ENCODE measurements around the gene FDX2. TPM values are rescaled to one million over a fixed set of nuclear protein-coding genes. Genes with fewer than 3 reads are reported as not detected.

FDX2 gene
- total and polyA plus RNA-seq, 7 experiments from 2014 or later: 5.7 to 19.4 (median 10.2) TPM

DNA sequence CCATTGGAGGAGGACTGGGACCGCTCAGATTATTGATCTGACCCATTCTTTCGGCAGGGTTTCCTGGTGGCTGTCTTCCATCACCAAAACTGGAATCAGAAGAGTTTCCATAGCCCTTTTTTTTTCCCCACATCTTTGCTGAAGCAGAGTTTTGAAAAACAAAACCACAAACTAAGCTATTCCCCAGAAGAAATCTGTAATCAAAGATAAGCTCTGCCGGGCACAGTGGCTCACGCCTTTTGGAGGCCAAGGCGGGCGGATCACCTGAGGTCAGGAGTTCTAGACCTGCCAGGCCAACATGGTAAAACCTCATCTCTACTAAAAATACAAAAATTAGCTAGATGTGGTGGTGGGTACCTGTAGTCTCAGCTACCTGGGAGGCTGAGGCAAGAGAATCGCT, 49.1 kb downstream of the FDX2 start:
- intact Hi-C loops (cut with micrococcal nuclease): no loop called here
- Mint-ChIP-seq H3K4me3 (no peak overlapping the region), H3K9me3 (no peaks in the 10 kb centered on the region), H3K4me1 (peaks cover 3 to 23% (median 9%) of the 10 kb centered on the region in 7 donors), H3K27me3 (no peaks in the 10 kb centered on the region), H3K36me3 (peaks cover 0 to under 1% (median 0%) of the 10 kb centered on the region in 5 donors), H3K27ac (no peak overlapping the region)
- Histone ChIP-seq H3K4me3 (ENCODE audit: low read length) (no peak overlapping the region), H3K4me1 (ENCODE audit: control insufficient read depth in 2 of 2, insufficient read depth in 2 of 2, low read length in 2 of 2) (peaks cover 7 to 8% of the 10 kb centered on the region in 2 donors), H3K27me3 (ENCODE audit: control insufficient read depth in 2 of 2, insufficient read depth in 2 of 2, low read length in 2 of 2) (no peaks in the 10 kb centered on the region), H3K9me3 (ENCODE audit: control insufficient read depth in 2 of 3, low read length in 3 of 3) (no peaks in the 10 kb centered on the region), H3K36me3 (ENCODE audit: control insufficient read depth in 2 of 3, insufficient read depth in 3 of 3, low read length in 3 of 3) (no peaks in the 10 kb centered on the region), H3K27ac (ENCODE audit: low read depth, low read length) (no peak overlapping the region)
- ATAC-seq: no peak
- DNase-seq: no peak
- POLR2A ChIA-PET: no interaction called here
- CTCF ChIA-PET: interaction anchor here (0.6 to 6.4 kb wide), 6 partner anchors 24 to 137 kb away, joined by 3 to 146 read pairs (median 4); partner anchors contain the start of gene CDC37

DNA sequence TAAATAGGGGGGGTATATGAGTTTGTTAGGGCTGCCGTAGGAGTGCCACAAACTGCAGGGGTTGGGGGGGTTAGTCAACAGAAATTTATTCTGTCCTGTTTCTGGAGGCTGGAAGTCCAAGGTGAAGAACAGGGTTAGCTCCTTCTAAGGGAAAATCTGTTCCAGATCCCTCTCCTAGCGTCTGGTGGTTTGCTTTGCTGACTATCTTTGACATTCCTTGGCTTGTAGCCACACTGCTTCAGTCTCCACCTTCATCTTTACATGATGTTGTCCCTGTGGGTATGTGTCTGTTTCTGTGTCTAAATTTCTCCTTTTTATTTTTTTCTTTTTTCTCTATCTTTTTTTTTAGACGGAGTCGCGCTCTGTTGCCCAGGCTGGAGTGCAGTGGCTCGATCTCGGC, 53.0 kb downstream of the FDX2 start:
- H3K36me3 Mint-ChIP-seq: peaks cover 0 to 13% (median 0%) of the 10 kb centered on the region in 5 donors
- ATAC-seq (no peak), DNase-seq (no peak)
- Histone ChIP-seq H3K27ac (ENCODE audit: low read depth, low read length) (no peak overlapping the region), H3K4me1 (ENCODE audit: control insufficient read depth in 2 of 2, insufficient read depth in 2 of 2, low read length in 2 of 2) (no peaks in the 10 kb centered on the region), H3K27me3 (ENCODE audit: control insufficient read depth in 2 of 2, insufficient read depth in 2 of 2, low read length in 2 of 2) (no peaks in the 10 kb centered on the region), H3K9me3 (ENCODE audit: control insufficient read depth in 2 of 3, low read length in 3 of 3) (no peaks in the 10 kb centered on the region), H3K36me3 (ENCODE audit: control insufficient read depth in 2 of 3, insufficient read depth in 3 of 3, low read length in 3 of 3) (peaks cover 0 to 20% (median 6%) of the 10 kb centered on the region in 3 experiments), H3K4me3 (ENCODE audit: low read length) (no peak overlapping the region)
- no peaks in the 10 kb centered on the region for H3K9me3 Mint-ChIP-seq
- ChIA-PET POLR2A (no interaction called here), CTCF (interaction anchor here (0.7 to 1.1 kb wide), 3 partner anchors 126 to 322 kb away, joined by 3 to 8 read pairs (median 3); no protein-coding TSS in a partner anchor)
- peaks cover 0 to 25% (median 0%) of the 10 kb centered on the region in 7 donors for H3K4me1 Mint-ChIP-seq
- H3K27me3 Mint-ChIP-seq: no peaks in the 10 kb centered on the region
- intact Hi-C loops (cut with micrococcal nuclease): no loop called here
- no peak overlapping the region for H3K27ac Mint-ChIP-seq
- H3K4me3 Mint-ChIP-seq: no peak overlapping the region

DNA sequence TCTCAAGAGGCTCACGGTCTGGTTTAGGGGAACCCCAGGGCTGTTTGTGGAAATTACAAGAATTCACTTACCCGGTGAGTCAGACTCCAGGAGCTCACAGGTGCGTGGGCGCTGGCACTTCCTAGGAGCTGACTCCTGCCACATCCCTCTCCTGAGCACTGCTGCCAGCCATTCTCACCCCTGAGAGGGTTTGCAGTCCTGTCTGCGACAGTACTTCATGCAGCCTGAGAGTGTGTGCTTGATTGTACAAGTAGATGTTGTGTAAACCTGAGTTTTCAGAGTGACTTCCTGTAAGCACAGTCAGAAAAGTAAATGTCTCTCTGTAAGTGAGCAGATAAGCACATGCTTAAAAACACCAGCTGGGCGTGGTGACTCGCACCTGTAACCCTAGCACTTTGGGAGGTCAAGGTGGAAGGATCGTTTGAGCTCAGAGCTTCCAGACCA, 55.7 kb downstream of the FDX2 start:
- Histone ChIP-seq H3K27me3 (ENCODE audit: control insufficient read depth in 2 of 2, insufficient read depth in 2 of 2, low read length in 2 of 2) (no peaks in the 10 kb centered on the region), H3K27ac (ENCODE audit: low read depth, low read length) (no peak overlapping the region), H3K4me3 (ENCODE audit: low read length) (no peak overlapping the region), H3K9me3 (ENCODE audit: control insufficient read depth in 2 of 3, low read length in 3 of 3) (no peaks in the 10 kb centered on the region), H3K4me1 (ENCODE audit: control insufficient read depth in 2 of 2, insufficient read depth in 2 of 2, low read length in 2 of 2) (no peaks in the 10 kb centered on the region), H3K36me3 (ENCODE audit: control insufficient read depth in 2 of 3, insufficient read depth in 3 of 3, low read length in 3 of 3) (peaks cover 0 to 42% (median 6%) of the 10 kb centered on the region in 3 experiments)
- Mint-ChIP-seq H3K4me1 (peaks cover 0 to 27% (median 4%) of the 10 kb centered on the region in 7 donors), H3K36me3 (peaks cover 13 to 27% (median 16%) of the 10 kb centered on the region in 5 donors), H3K27ac (peak overlapping the region in 1 of 9 donors; percentile 87), H3K4me3 (peak overlapping the region in 1 of 10 donors; percentile 68), H3K9me3 (no peaks in the 10 kb centered on the region), H3K27me3 (no peaks in the 10 kb centered on the region)
- intact Hi-C loops (cut with micrococcal nuclease): no loop called here
- CTCF ChIA-PET: interaction anchor here (0.7 to 4.6 kb wide), 5 partner anchors 10 to 131 kb away, joined by 3 to 40 read pairs (median 13); partner anchors contain the start of gene ICAM1
- no peak for ATAC-seq
- POLR2A ChIA-PET: interaction anchor here (0.6 to 0.8 kb wide), 3 partner anchors 19 to 128 kb away, joined by 3 read pairs; no protein-coding TSS in a partner anchor
- peak in 1 of 9 donors; percentile 77 for DNase-seq

Other genes with a start within 250 kb of the FDX2 start
- gene SHFL, start 229.7 kb downstream of the FDX2 start, total RNA-seq: 100 to 1,000 TPM in 3 of 5 experiments, 10 to 100 TPM in 2; 67.8 to 112 (median 102) TPM
- gene SHFL, start 229.7 kb downstream of the FDX2 start, polyA plus RNA-seq: 10 to 100 TPM; 37.0 to 52.0 TPM
- 1 to 10 TPM in 3 of 5 experiments, under 1 TPM in 2; 0.68 to 1.7 (median 1.0) TPM for gene ANGPTL6, start 213.3 kb downstream of the FDX2 start, total RNA-seq
- under 1 TPM; 0.23 to 0.48 TPM for gene ANGPTL6, start 213.3 kb downstream of the FDX2 start, polyA plus RNA-seq
- 100 to 1,000 TPM in 4 of 5 experiments, 10 to 100 TPM in 1; 87.6 to 122 (median 109) TPM for gene PPAN, start 209.7 kb downstream of the FDX2 start, total RNA-seq
- 10 to 100 TPM; 24.9 to 46.6 TPM for gene PPAN, start 209.7 kb downstream of the FDX2 start, polyA plus RNA-seq
- 10 to 100 TPM; 41.0 to 89.3 (median 58.9) TPM for gene P2RY11, start 204.3 kb downstream of the FDX2 start, total RNA-seq
- gene P2RY11, start 204.3 kb downstream of the FDX2 start, polyA plus RNA-seq: 1 to 10 TPM; 2.7 to 3.1 TPM
- gene EIF3G, start 196.1 kb downstream of the FDX2 start, total RNA-seq: 100 to 1,000 TPM; 242 to 356 (median 328) TPM
- gene EIF3G, start 196.1 kb downstream of the FDX2 start, polyA plus RNA-seq: 100 to 1,000 TPM; 240 to 294 TPM
- 100 to 1,000 TPM; 175 to 334 (median 194) TPM for gene DNMT1, start 121.1 kb downstream of the FDX2 start, total RNA-seq
- 100 to 1,000 TPM; 113 to 153 TPM for gene DNMT1, start 121.1 kb downstream of the FDX2 start, polyA plus RNA-seq
- gene S1PR2, start 84.7 kb downstream of the FDX2 start, total RNA-seq: 1 to 10 TPM; 3.4 to 6.8 (median 5.2) TPM
- under 1 TPM; 0.64 to 0.81 TPM for gene S1PR2, start 84.7 kb downstream of the FDX2 start, polyA plus RNA-seq
- 10 to 100 TPM; 36.8 to 70.5 (median 43.0) TPM for gene MRPL4, start 63.8 kb downstream of the FDX2 start, total RNA-seq
- 10 to 100 TPM; 24.9 to 34.1 TPM for gene MRPL4, start 63.8 kb downstream of the FDX2 start, polyA plus RNA-seq
- gene ICAM1, start 44.9 kb downstream of the FDX2 start, total RNA-seq: 10 to 100 TPM in 3 of 5 experiments, 1 to 10 TPM in 2; 3.6 to 47.2 (median 16.3) TPM
- gene ICAM1, start 44.9 kb downstream of the FDX2 start, polyA plus RNA-seq: 1 to 10 TPM; 1.2 to 3.9 TPM
- gene ICAM4, start 29.1 kb downstream of the FDX2 start, total RNA-seq: 1 to 10 TPM in 3 of 5 experiments, under 1 TPM in 2; 0.40 to 3.7 (median 1.2) TPM
- under 1 TPM; 0.52 to 0.55 TPM for gene ICAM4, start 29.1 kb downstream of the FDX2 start, polyA plus RNA-seq
- 1 to 10 TPM in 1 of 5 experiments, under 1 TPM in 2, not detected in 2; 0.46 to 2.4 (median 0.48) TPM for gene ICAM5, start 26.1 kb downstream of the FDX2 start, total RNA-seq
- not detected for gene ICAM5, start 26.1 kb downstream of the FDX2 start, polyA plus RNA-seq
- gene ZGLP1, start 6.2 kb downstream of the FDX2 start, total RNA-seq: 10 to 100 TPM in 1 of 5 experiments, 1 to 10 TPM in 4; 1.2 to 11.4 (median 6.2) TPM
- gene ZGLP1, start 6.2 kb downstream of the FDX2 start, polyA plus RNA-seq: under 1 TPM in 1 of 2 donors, not detected in 1; 0.22 TPM
- 10 to 100 TPM; 43.2 to 81.1 (median 50.2) TPM for gene RAVER1, start 17.5 kb upstream of the FDX2 start, total RNA-seq
- gene RAVER1, start 17.5 kb upstream of the FDX2 start, polyA plus RNA-seq: 10 to 100 TPM; 15.6 to 31.9 TPM
- 100 to 1,000 TPM; 165 to 202 (median 189) TPM for gene ICAM3, start 23.6 kb upstream of the FDX2 start, total RNA-seq
- gene ICAM3, start 23.6 kb upstream of the FDX2 start, polyA plus RNA-seq: 100 to 1,000 TPM; 229 to 244 TPM
- 100 to 1,000 TPM; 224 to 346 (median 284) TPM for gene TYK2, start 64.6 kb upstream of the FDX2 start, total RNA-seq
- 10 to 100 TPM; 45.4 to 55.6 TPM for gene TYK2, start 64.6 kb upstream of the FDX2 start, polyA plus RNA-seq
- gene CDC37, start 87.5 kb upstream of the FDX2 start, total RNA-seq: 100 to 1,000 TPM; 169 to 229 (median 180) TPM
- 10 to 100 TPM; 62.8 to 99.2 TPM for gene CDC37, start 87.5 kb upstream of the FDX2 start, polyA plus RNA-seq
- gene PDE4A, start 104.5 kb upstream of the FDX2 start, total RNA-seq: 10 to 100 TPM in 2 of 5 experiments, 1 to 10 TPM in 2, under 1 TPM in 1; 0.59 to 51.8 (median 5.0) TPM
- gene PDE4A, start 104.5 kb upstream of the FDX2 start, polyA plus RNA-seq: 1 to 10 TPM in 1 of 2 donors, under 1 TPM in 1; 0.47 to 2.0 TPM
- 10 to 100 TPM; 12.9 to 83.6 (median 31.4) TPM for gene KEAP1, start 187.3 kb upstream of the FDX2 start, total RNA-seq
- 10 to 100 TPM; 21.9 to 37.7 TPM for gene KEAP1, start 187.3 kb upstream of the FDX2 start, polyA plus RNA-seq
- gene S1PR5, start 201.4 kb upstream of the FDX2 start, total RNA-seq: 10 to 100 TPM in 1 of 5 experiments, 1 to 10 TPM in 1, under 1 TPM in 2, not detected in 1; 0.51 to 22.0 (median 3.5) TPM
- under 1 TPM; 0.53 to 0.55 TPM for gene S1PR5, start 201.4 kb upstream of the FDX2 start, polyA plus RNA-seq
- 10 to 100 TPM; 41.7 to 70.3 (median 56.7) TPM for gene ATG4D, start 227.9 kb upstream of the FDX2 start, total RNA-seq
- 10 to 100 TPM; 12.9 to 21.8 TPM for gene ATG4D, start 227.9 kb upstream of the FDX2 start, polyA plus RNA-seq
- 10 to 100 TPM; 48.4 to 84.1 (median 60.4) TPM for gene KRI1, start 250.0 kb upstream of the FDX2 start, total RNA-seq
- 10 to 100 TPM; 13.7 to 47.6 TPM for gene KRI1, start 250.0 kb upstream of the FDX2 start, polyA plus RNA-seq

Data from naive thymus-derived CD4-positive, alpha-beta T cell (primary cell).